Measurements from ENCODE around the gene HOXD13.

DNA sequence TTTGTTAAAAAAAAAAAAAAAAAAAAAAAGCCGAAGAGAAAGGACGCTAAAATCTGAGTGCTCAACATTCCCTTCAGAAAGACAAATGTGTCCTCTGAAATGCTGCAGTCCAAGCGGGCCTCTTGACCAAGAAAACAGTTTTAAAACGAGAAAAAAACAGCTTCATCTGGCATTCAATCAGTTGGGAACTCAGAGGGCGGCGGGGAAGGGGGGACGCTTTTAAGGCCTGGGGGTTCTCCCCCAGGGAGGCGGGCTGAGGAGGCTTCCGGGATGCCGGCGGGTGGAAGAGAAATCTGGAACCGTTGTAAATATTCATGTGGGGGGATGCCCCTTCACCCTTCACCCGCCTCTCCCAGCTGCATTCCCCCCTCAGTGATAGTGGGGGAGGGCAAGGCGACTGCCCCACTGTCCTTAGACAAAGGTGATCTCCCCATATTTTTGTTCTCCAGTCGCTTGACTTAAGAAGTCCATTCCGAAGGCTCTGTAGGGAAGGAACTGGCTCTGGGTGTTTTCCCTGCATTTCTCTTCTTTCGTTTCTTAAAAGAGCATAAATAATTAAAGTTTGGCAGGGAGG lies 11.3 kb downstream of the HOXD13 start:
- TF ChIP-seq POLR2A (IDR thresholded peaks at IDR 0.05) = no peak
- no peak for TF ChIP-seq CTCF (IDR thresholded peaks at IDR 0.05)
